IMR-90 (cell line): ENCODE results near the gene RBKS. TPM values are rescaled to one million over a fixed set of nuclear protein-coding genes. Genes with fewer than 3 reads are reported as not detected.

ENCODE experiments used
- ATAC-seq: fragments of 200-7000 bp; cut with Tn5 transposase; 2 replicates; pipeline ENCODE4 v1.9.1; 2020; ENCODE audit warnings: low read depth, mild to moderate bottlenecking, moderate library complexity
- BruUV-seq: library from RNA; stranded (reverse); fragments of 400-500 nt; replicated peaks from 2 replicates; lab custom pipeline; 2021; lab: Mats Ljungman, UMichigan
- CTCF ChIA-PET: fragments of 300-600 bp; formaldehyde crosslinking; extraction: SDS; loops from one replicate; lab custom pipeline; 2021; ENCODE audit warnings: antibody characterized with exemption; lab: Yijun Ruan, JAX
- POLR2A ChIA-PET: fragments of 300-600 bp; sonication (Branson Sonifier 250); formaldehyde crosslinking; loops from one replicate; lab custom pipeline; 2022; ENCODE audit warnings: antibody characterized with exemption; ENCODE audit not compliant: unreplicated experiment; lab: Charles Lee
- DNase-seq: peaks from one replicate; pipeline ENCODE4 v3.0.0; 2013
- H2AFZ ChIP-seq: replicated peaks from 2 replicates; pipeline ENCODE3; 2013; ENCODE audit warnings: low read length, mild to moderate bottlenecking; ENCODE audit not compliant: poor library complexity
- H2AK5ac ChIP-seq: 2 replicates; pipeline ENCODE4 v1.6.1; 2013; ENCODE audit warnings: low read depth, low read length, inconsistent platforms
- H2AK9ac ChIP-seq: replicated peaks from 2 replicates; pipeline ENCODE3; 2013; ENCODE audit warnings: mild to moderate bottlenecking, low read depth, low read length, moderate library complexity; ENCODE audit not compliant: poor library complexity
- H2BK120ac ChIP-seq: 2 replicates; pipeline ENCODE4 v1.6.1; 2013; ENCODE audit warnings: low read depth, low read length, inconsistent platforms
- H2BK15ac ChIP-seq: 3 replicates; pipeline ENCODE4 v1.6.1; 2013; ENCODE audit warnings: low read depth, low read length, inconsistent platforms
- H2BK20ac ChIP-seq: 2 replicates; pipeline ENCODE4 v1.6.1; 2013; ENCODE audit warnings: low read depth, mild to moderate bottlenecking, inconsistent platforms, low read length, moderate library complexity
- H2BK5ac ChIP-seq: 2 replicates; pipeline ENCODE4 v1.6.1; 2013; ENCODE audit warnings: mild to moderate bottlenecking, low read depth, low read length, inconsistent platforms; ENCODE audit not compliant: poor library complexity, severe bottlenecking
- H3K14ac ChIP-seq: replicated peaks from 2 replicates; pipeline ENCODE4 v1.6.1; 2013; ENCODE audit warnings: low read depth, low read length, inconsistent platforms
- H3K18ac ChIP-seq: 2 replicates; pipeline ENCODE4 v1.6.1; 2013; ENCODE audit warnings: low read depth, low read length, control low read depth
- H3K23ac ChIP-seq: 2 replicates; pipeline ENCODE4 v1.6.1; 2013; ENCODE audit warnings: low read depth, low read length, inconsistent platforms
- H3K27ac ChIP-seq: 2 replicates; pipeline ENCODE4 v1.5.1; 2013; ENCODE audit warnings: mild to moderate bottlenecking, control low read depth, low read length; ENCODE audit not compliant: insufficient read depth
- H3K27me3 ChIP-seq: 2 replicates; pipeline ENCODE4 v1.6.1; 2013; ENCODE audit warnings: low read length; ENCODE audit not compliant: control insufficient read depth, insufficient read depth
- H3K36me3 ChIP-seq: 2 replicates; pipeline ENCODE4 v1.6.1; 2013; ENCODE audit warnings: low read length, mixed read lengths; ENCODE audit not compliant: control insufficient read depth, insufficient read depth
- H3K4ac ChIP-seq: 2 replicates; pipeline ENCODE4 v1.6.1; 2013; ENCODE audit warnings: low read depth, low read length, inconsistent platforms
- H3K4me1 ChIP-seq: 2 replicates; pipeline ENCODE4 v1.6.1; 2013; ENCODE audit warnings: low read length, mixed read lengths; ENCODE audit not compliant: control insufficient read depth, insufficient read depth
- H3K4me2 ChIP-seq: 2 replicates; pipeline ENCODE4 v1.6.1; 2013; ENCODE audit warnings: low read depth, mild to moderate bottlenecking, control low read depth, low read length, moderate library complexity
- H3K4me3 ChIP-seq: 2 replicates; pipeline ENCODE4 v1.5.1; 2013; ENCODE audit warnings: low read depth, mild to moderate bottlenecking, control low read depth, low read length, moderate library complexity; ENCODE audit not compliant: insufficient read depth
- H3K56ac ChIP-seq: 2 replicates; pipeline ENCODE4 v1.6.1; 2013; ENCODE audit warnings: low read length, inconsistent platforms; ENCODE audit not compliant: insufficient read depth; ENCODE audit errors: extremely low read depth
- H3K79me1 ChIP-seq, 2 experiments: 2 replicates each; pipeline ENCODE4 v1.6.1; 2013; ENCODE audit warnings: low read length in 2 of 2, inconsistent platforms in 1 of 2, low read depth in 1 of 2
- H3K9ac ChIP-seq: 2 replicates; pipeline ENCODE4 v1.6.1; 2013; ENCODE audit warnings: low read depth, low read length, control low read depth
- H3K9me1 ChIP-seq: 2 replicates; pipeline ENCODE4 v1.6.1; 2013; ENCODE audit warnings: low read length, inconsistent platforms; ENCODE audit not compliant: insufficient read depth
- H3K9me3 ChIP-seq: 2 replicates; pipeline ENCODE4 v1.6.1; 2013; ENCODE audit warnings: low read length; ENCODE audit not compliant: control insufficient read depth, insufficient read depth
- H4K20me1 ChIP-seq: 2 replicates; pipeline ENCODE4 v1.6.1; 2013; ENCODE audit warnings: low read length, inconsistent platforms; ENCODE audit not compliant: insufficient read depth
- H4K5ac ChIP-seq: 2 replicates; pipeline ENCODE4 v1.6.1; 2013; ENCODE audit warnings: mild to moderate bottlenecking, low read depth, low read length, control low read depth
- H4K8ac ChIP-seq, 2 experiments: 2 replicates each; pipeline ENCODE4 v1.6.1; 2013; ENCODE audit warnings: low read depth in 2 of 2, low read length in 2 of 2, control low read depth in 1 of 2, inconsistent platforms in 1 of 2
- H4K91ac ChIP-seq: 2 replicates; pipeline ENCODE4 v1.6.1; 2013; ENCODE audit warnings: low read depth, low read length, inconsistent platforms; ENCODE audit not compliant: insufficient read depth
- BHLHE40 ChIP-seq: fragments of 150-350 bp; IDR thresholded peaks from 2 replicates; pipeline ENCODE4 v1.6.1; 2016; ENCODE audit warnings: mild to moderate bottlenecking, low read depth, low read length
- FOS ChIP-seq: fragments of 150-350 bp; IDR thresholded peaks from 2 replicates; pipeline ENCODE4 v1.6.1; 2016; ENCODE audit warnings: low read depth, low read length
- MAFK ChIP-seq: IDR thresholded peaks from 2 replicates; pipeline ENCODE4 v1.6.1; 2012; ENCODE audit warnings: low read depth, low read length, improper control_type of control experiment
- MAZ ChIP-seq: IDR thresholded peaks from 2 replicates; pipeline ENCODE4 v1.6.1; 2012; ENCODE audit warnings: low read depth, mild to moderate bottlenecking, low read length, improper control_type of control experiment, moderate library complexity, borderline replicate concordance
- MXI1 ChIP-seq: IDR thresholded peaks from 2 replicates; pipeline ENCODE4 v1.6.1; 2012; ENCODE audit warnings: low read depth, mild to moderate bottlenecking, low read length, moderate library complexity, borderline replicate concordance
- NFE2L2 ChIP-seq: fragments of 150-350 bp; IDR thresholded peaks from 2 replicates; pipeline ENCODE4 v1.6.1; 2016; ENCODE audit warnings: low read depth, mild to moderate bottlenecking, low read length
- RAD21 ChIP-seq: IDR thresholded peaks from 2 replicates; pipeline ENCODE4 v1.6.1; 2012; ENCODE audit warnings: low read length, improper control_type of control experiment
- RCOR1 ChIP-seq: IDR thresholded peaks from 2 replicates; pipeline ENCODE4 v1.6.1; 2012; ENCODE audit warnings: mild to moderate bottlenecking, low read length, improper control_type of control experiment; ENCODE audit not compliant: insufficient replicate concordance
- SMC3 ChIP-seq: fragments of 150-350 bp; IDR thresholded peaks from 2 replicates; pipeline ENCODE4 v1.6.1; 2016; ENCODE audit warnings: low read depth, mild to moderate bottlenecking, antibody characterized with exemption, low read length, moderate library complexity
- WGBS, 2 experiments: methylation state at CpG; one replicate each; pipeline versions ENCODE4 v1.1.5 to v1.1.7; 2013; ENCODE audit warnings: missing lambda C conversion rate in 2 of 2; ENCODE audit not compliant: insufficient read length in 1 of 2; ENCODE audit errors: extremely low coverage in 2 of 2; 5-methylcytosine and 5-hydroxymethylcytosine counted together
- dilution Hi-C: fragments of 300-500 bp; cut with HindIII; formaldehyde crosslinking; loops from one replicate; pipeline ENCODE4 v1.14.3; 2018; ENCODE audit warnings: low sequenced_read_pairs; ENCODE audit not compliant: unreplicated experiment
- in situ Hi-C: fragments of 300-500 bp; cut with MboI; formaldehyde crosslinking; loops from 3 replicates; pipeline ENCODE4 v1.14.3; 2019; ENCODE audit warnings: low sequenced_read_pairs, inconsistent platforms, mixed read lengths
- intact Hi-C: fragments of 100-400 bp; cut with micrococcal nuclease; formaldehyde crosslinking; loops from 2 replicates; pipeline ENCODE4 v1.10.0; 2022
- polyA plus RNA-seq, 3 experiments: library from polyadenylated mRNA; depleted of rRNA; stranded (reverse); fragments of >200 nt; gene quantifications; 2 replicates each; pipeline ENCODE4 v1.2.3, GENCODE V29; 2012; ENCODE audit warnings: low replicate concordance in 1 of 3
- total RNA-seq: library from RNA; depleted of rRNA; stranded (reverse); fragments of >200 nt; gene quantifications from 2 replicates; pipeline ENCODE4 v1.2.3, GENCODE V29; 2012
- TF ChIP-seq, protein P1 (sequence below): conservative IDR thresholded peaks from 2 replicates; pipeline ENCODE4 v1.5.1; 2012; ENCODE audit warnings: mild to moderate bottlenecking, low read depth, low read length, improper control_type of control experiment
- TF ChIP-seq, protein P2 (sequence below): fragments of 150-350 bp; IDR thresholded peaks from 2 replicates; pipeline ENCODE4 v1.6.1; 2017; ENCODE audit warnings: mild to moderate bottlenecking, antibody characterized with exemption, low read length, low read depth

RBKS gene
- total and polyA plus RNA-seq, 2 of the 4 experiments (the other 2 are of a cell fraction) = 1.1 to 1.4 TPM

DNA sequence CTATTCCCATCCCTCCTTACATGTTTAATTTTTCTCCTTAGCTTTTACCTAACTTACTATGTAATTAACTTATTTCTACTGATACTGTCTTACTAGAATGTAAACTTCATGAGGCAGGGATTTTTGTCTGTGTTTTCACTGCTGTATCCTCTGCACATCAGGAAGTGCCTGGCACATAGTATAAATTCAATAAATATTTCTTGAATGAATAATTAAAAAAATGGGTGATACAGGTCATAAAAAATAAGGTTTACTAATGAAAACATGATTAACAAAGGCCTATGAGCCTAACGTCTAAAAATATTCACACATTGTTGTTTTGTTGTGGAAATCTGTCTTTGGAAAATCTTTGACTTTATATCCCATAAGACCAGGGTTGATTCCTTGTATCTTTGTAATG is 4.5 kb downstream of the RBKS start:
- Histone ChIP-seq H3K9ac (no peak overlapping the region), H2AK9ac (no peak overlapping the region), H3K36me3 (no peaks in the 10 kb centered on the region), H4K20me1 (no peaks in the 10 kb centered on the region), H3K4me3 (no peak overlapping the region), H2BK120ac (no peak overlapping the region), H4K8ac (peak overlapping the region; percentile 4 to 59; a peak in 1 of 4 replicates), H4K91ac (no peak overlapping the region), H3K27ac (no peak overlapping the region), H3K14ac (no peak overlapping the region; the same call in 1 of the 2 replicates), H3K4ac (peak overlapping the region; percentile 40; the same call in 1 of the 2 replicates), H2BK5ac (peak overlapping the region; percentile 95), H3K4me2 (no peak overlapping the region), H3K27me3 (no peaks in the 10 kb centered on the region), H2AFZ (no peak overlapping the region), H3K9me1 (no peaks in the 10 kb centered on the region; the same call in 1 of the 2 replicates), H2BK15ac (no peak overlapping the region), H3K18ac (0 out of 2 replicates have a peak overlapping the region, but pooled peaks have one; percentile 87), H3K4me1 (peaks cover 6% of the 10 kb centered on the region; the same call in 1 of the 2 replicates), H3K56ac (no peak overlapping the region), H2BK20ac (peak overlapping the region; percentile 36; the same call in 1 of the 2 replicates), H3K79me1 (peaks cover 8 to 13% of the 10 kb centered on the region in 2 experiments), H4K5ac (no peak overlapping the region), H3K23ac (no peak overlapping the region), H2AK5ac (no peak overlapping the region), H3K9me3 (no peaks in the 10 kb centered on the region)
- DNase-seq = no peak
- BruUV-seq = no TSS peak
- no peak; the same call in 1 of the 2 replicates for ATAC-seq
- intact Hi-C loops = loop anchor here (2.0 to 5.0 kb wide), 3 partner anchors 15 to 123 kb away; no protein-coding TSS in a partner anchor
- in situ Hi-C loops = no loop called here
- no CpG with 5 or more reads among the region's 1 CpG for WGBS, 2 experiments
- dilution Hi-C loops = no loop called here
- TF ChIP-seq MAZ (no peak), NFE2L2 (no peak), FOS (no peak), RAD21 (no peak), MAFK (no peak), SMC3 (no peak), RCOR1 (no peak), MXI1 (no peak), BHLHE40 (no peak)
- TF ChIP-seq, protein P1, sequence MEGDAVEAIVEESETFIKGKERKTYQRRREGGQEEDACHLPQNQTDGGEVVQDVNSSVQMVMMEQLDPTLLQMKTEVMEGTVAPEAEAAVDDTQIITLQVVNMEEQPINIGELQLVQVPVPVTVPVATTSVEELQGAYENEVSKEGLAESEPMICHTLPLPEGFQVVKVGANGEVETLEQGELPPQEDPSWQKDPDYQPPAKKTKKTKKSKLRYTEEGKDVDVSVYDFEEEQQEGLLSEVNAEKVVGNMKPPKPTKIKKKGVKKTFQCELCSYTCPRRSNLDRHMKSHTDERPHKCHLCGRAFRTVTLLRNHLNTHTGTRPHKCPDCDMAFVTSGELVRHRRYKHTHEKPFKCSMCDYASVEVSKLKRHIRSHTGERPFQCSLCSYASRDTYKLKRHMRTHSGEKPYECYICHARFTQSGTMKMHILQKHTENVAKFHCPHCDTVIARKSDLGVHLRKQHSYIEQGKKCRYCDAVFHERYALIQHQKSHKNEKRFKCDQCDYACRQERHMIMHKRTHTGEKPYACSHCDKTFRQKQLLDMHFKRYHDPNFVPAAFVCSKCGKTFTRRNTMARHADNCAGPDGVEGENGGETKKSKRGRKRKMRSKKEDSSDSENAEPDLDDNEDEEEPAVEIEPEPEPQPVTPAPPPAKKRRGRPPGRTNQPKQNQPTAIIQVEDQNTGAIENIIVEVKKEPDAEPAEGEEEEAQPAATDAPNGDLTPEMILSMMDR = no peak
- TF ChIP-seq, protein P2, sequence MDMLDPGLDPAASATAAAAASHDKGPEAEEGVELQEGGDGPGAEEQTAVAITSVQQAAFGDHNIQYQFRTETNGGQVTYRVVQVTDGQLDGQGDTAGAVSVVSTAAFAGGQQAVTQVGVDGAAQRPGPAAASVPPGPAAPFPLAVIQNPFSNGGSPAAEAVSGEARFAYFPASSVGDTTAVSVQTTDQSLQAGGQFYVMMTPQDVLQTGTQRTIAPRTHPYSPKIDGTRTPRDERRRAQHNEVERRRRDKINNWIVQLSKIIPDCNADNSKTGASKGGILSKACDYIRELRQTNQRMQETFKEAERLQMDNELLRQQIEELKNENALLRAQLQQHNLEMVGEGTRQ = no peak
- CTCF ChIA-PET = interaction anchor here (1.0 kb wide), 1 partner anchor 111 kb away, joined by 4 read pairs; no protein-coding TSS in a partner anchor
- POLR2A ChIA-PET = no interaction called here
